Suprapubic skin (tissue), 4 donors: ENCODE results near the gene BSPRY. TPM values are rescaled to one million over a fixed set of nuclear protein-coding genes. Genes with fewer than 3 reads are reported as not detected.
A peak's percentile ranks its signal among the peaks of the same experiment; 100 is the strongest.
"Not testable (repeated sequence)": the region's sequence is repeated elsewhere in the genome, so short reads cannot be mapped to it uniquely, and the experiment has no call there.

Experiments
- DNase-seq, 2 donors: peaks; one replicate each; pipeline ENCODE4 v3.0.0-alpha.2; 2019; ENCODE audit warnings: low spot score in 2 of 2
- H3K27ac ChIP-seq: fragments of 200-600 bp; sonication (generic); one replicate; pipeline ENCODE4 v1.5.1; 2019
- H3K27me3 ChIP-seq: fragments of 200-600 bp; sonication (generic); one replicate; pipeline ENCODE4 v1.5.1; 2019
- H3K36me3 ChIP-seq: fragments of 200-600 bp; sonication (generic); one replicate; pipeline ENCODE4 v1.5.1; 2019
- H3K4me1 ChIP-seq: fragments of 200-600 bp; sonication (generic); one replicate; pipeline ENCODE4 v1.5.1; 2019
- H3K4me3 ChIP-seq: fragments of 200-600 bp; sonication (generic); one replicate; pipeline ENCODE4 v1.5.1; 2019; ENCODE audit warnings: mild to moderate bottlenecking
- H3K9me3 ChIP-seq: fragments of 200-600 bp; sonication (generic); one replicate; pipeline ENCODE4 v1.5.1; 2019
- EP300 ChIP-seq: sonication (generic); formaldehyde crosslinking; IDR thresholded peaks from one replicate; pipeline ENCODE4 v1.6.1; 2017; ENCODE audit warnings: antibody characterized with exemption
- POLR2A ChIP-seq, 2 donors: fragments of 450-650 bp; IDR thresholded peaks; one replicate each; pipeline ENCODE4 v1.6.1; 2017; ENCODE audit warnings: antibody characterized with exemption in 2 of 2, mild to moderate bottlenecking in 2 of 2, moderate library complexity in 2 of 2
- POLR2AphosphoS5 ChIP-seq, 3 donors: sonication (generic); formaldehyde crosslinking; IDR thresholded peaks; one replicate each; pipeline ENCODE4 v1.6.1; 2017; ENCODE audit warnings: antibody characterized with exemption in 3 of 3
- WGBS: methylation state at CpG from one replicate; pipeline ENCODE4 v1.1.5; 2018; 5-methylcytosine and 5-hydroxymethylcytosine counted together
- total RNA-seq, 4 donors: library from RNA; depleted of rRNA; stranded (reverse); fragments of >200 nt; gene quantifications; one replicate each; pipeline ENCODE4 v1.1.0, GENCODE V29; 2016
- TF ChIP-seq, protein P1 (sequence below), 2 donors: fragments of 200-600 bp in 1 of 2; fragments of 450-650 bp in 1 of 2; sonication (generic) in 1 of 2; IDR thresholded peaks; one replicate each; pipeline ENCODE4 v1.5.1; 2016 to 2019; ENCODE audit warnings: antibody characterized with exemption in 2 of 2, mild to moderate bottlenecking in 1 of 2, moderate library complexity in 1 of 2

The BSPRY gene
- total RNA-seq, 4 donors from 2014 or later, result 8.3 to 37.3 (median 30.8) TPM

DNA sequence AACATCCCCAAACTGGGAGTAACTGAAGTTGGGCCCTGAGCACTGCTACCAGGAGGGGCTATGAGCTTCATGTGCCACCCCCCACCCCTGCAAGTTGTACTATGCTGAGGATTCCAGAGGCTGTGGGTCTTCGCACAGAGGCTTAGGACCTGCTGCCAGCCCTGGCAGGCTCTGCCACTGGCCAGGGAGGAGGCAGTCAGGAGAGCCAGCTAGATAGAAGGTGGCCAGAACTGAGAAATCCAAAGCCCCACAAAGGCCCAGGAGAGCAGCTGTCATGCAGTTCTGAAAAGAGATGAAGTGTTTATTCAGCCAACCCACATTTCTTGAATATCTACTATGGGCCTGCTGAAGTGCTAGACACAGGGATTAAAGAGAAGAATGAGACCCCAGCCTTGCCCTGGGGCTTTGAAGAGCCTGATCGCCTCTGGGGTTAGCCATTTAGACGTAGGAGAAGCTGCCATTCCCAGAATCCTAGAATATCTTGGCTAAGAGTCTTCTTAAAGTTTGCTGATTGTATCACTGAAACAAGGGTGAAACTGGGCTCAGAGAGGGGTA lies 50.4 kb downstream of the BSPRY start:
- H3K27me3 ChIP-seq, result no peaks in the 10 kb centered on the region
- TF ChIP-seq EP300 (no peak), POLR2AphosphoS5 (IDR thresholded peaks at IDR 0.05) (no peak), POLR2A (IDR thresholded peaks at IDR 0.05) (no peak)
- TF ChIP-seq, protein P1, sequence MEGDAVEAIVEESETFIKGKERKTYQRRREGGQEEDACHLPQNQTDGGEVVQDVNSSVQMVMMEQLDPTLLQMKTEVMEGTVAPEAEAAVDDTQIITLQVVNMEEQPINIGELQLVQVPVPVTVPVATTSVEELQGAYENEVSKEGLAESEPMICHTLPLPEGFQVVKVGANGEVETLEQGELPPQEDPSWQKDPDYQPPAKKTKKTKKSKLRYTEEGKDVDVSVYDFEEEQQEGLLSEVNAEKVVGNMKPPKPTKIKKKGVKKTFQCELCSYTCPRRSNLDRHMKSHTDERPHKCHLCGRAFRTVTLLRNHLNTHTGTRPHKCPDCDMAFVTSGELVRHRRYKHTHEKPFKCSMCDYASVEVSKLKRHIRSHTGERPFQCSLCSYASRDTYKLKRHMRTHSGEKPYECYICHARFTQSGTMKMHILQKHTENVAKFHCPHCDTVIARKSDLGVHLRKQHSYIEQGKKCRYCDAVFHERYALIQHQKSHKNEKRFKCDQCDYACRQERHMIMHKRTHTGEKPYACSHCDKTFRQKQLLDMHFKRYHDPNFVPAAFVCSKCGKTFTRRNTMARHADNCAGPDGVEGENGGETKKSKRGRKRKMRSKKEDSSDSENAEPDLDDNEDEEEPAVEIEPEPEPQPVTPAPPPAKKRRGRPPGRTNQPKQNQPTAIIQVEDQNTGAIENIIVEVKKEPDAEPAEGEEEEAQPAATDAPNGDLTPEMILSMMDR (IDR thresholded peaks at IDR 0.05), result no peak
- H3K9me3 ChIP-seq, result no peaks in the 10 kb centered on the region
- no peak overlapping the region for H3K4me3 ChIP-seq
- peaks cover 8% of the 10 kb centered on the region for H3K36me3 ChIP-seq
- 68% methylated on average over 3 of the region's 3 CpGs for WGBS
- H3K4me1 ChIP-seq, result peaks cover 41% of the 10 kb centered on the region
- no peak overlapping the region for H3K27ac ChIP-seq
- DNase-seq, result no peak

GRCh38 chr9:113401027-113401792 lies 51.9 kb downstream of the BSPRY start, which contains the start of gene ALAD:
Gene ALAD, minus strand, starts transcription at chr9:113401284. Its CDS starts 7,725 bp downstream, at chr9:113393559.
- WGBS, result 4% methylated on average over 14 of the region's 50 CpGs
- Histone ChIP-seq H3K4me3 (peak within 1 kb of the TSS; percentile 86), H3K27ac (peak within 1 kb of the TSS; percentile 74), H3K4me1 (peaks cover 41% of the 10 kb centered on the region), H3K36me3 (no peaks in the 10 kb centered on the region), H3K27me3 (no peaks in the 10 kb centered on the region), H3K9me3 (no peaks in the 10 kb centered on the region)
- DNase-seq, result peak; percentile 99
- TF ChIP-seq, protein P1 (IDR thresholded peaks at IDR 0.05), result peak; percentile 92 to 97
- TF ChIP-seq POLR2AphosphoS5 (IDR thresholded peaks at IDR 0.05), result peak in 2 of 3 donors; percentile 35 to 69
- no peak for TF ChIP-seq POLR2A (IDR thresholded peaks at IDR 0.05)
- TF ChIP-seq EP300, result no peak

DNA sequence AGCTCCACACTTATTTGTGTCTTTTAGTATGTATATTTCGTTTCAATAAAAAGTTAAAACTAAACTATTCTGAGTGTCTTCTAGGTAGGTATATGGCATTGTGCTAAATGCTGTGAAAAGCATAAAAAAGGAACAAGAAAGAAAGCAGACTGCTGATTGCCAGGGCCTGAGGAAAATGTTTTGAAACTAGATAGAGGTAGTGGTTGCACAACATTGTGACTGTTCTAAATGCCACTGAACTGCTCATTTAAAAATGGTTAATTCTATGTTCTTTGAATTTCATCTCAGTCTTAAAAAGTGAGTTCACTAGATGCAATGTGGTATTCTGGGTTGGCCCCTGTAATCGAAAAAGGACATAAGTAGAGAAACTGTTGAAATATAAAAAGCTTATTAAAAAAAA lies 54.3 kb downstream of the BSPRY start:
- Histone ChIP-seq H3K36me3 (peaks cover 13% of the 10 kb centered on the region), H3K4me3 (no peak overlapping the region), H3K4me1 (peaks cover 46% of the 10 kb centered on the region), H3K27ac (no peak overlapping the region), H3K9me3 (no peaks in the 10 kb centered on the region), H3K27me3 (no peaks in the 10 kb centered on the region)
- no peak for TF ChIP-seq POLR2A (IDR thresholded peaks at IDR 0.05)
- TF ChIP-seq, protein P1 (IDR thresholded peaks at IDR 0.05), result no peak
- no peak for TF ChIP-seq POLR2AphosphoS5 (IDR thresholded peaks at IDR 0.05)
- TF ChIP-seq EP300, result no peak
- 75% methylated on average over 2 of the region's 2 CpGs for WGBS
- DNase-seq, result no peak

DNA sequence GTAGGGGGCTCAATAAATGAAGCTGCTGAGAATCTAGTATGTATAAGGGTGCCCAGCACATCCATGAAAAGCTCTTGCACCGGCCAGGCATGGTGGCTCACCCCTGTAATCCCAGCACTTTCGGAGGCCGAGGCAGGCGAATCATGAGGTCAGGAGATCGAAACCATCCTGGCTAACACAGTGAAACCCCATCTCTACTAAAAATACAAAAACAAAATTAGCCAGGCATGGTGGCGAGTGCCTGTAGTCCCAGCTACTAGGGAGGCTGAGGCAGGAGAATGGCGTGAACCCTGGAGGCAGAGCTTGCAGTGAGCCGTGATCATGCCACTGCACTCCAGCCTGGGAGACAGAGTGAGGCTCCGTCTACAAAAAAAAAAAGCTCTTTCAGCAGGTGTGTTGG lies 57.0 kb downstream of the BSPRY start:
- not testable (repeated sequence) for H3K27me3 ChIP-seq, DNase-seq, H3K9me3 ChIP-seq, H3K4me3 ChIP-seq
- H3K27ac ChIP-seq, result peak overlapping the region; percentile 38
- peaks cover 17% of the 10 kb centered on the region for H3K36me3 ChIP-seq
- H3K4me1 ChIP-seq, result peaks cover 35% of the 10 kb centered on the region
- 85% methylated on average over 9 of the region's 9 CpGs for WGBS

- H3K4me3 ChIP-seq, H3K27me3 ChIP-seq, DNase-seq, H3K9me3 ChIP-seq: not testable (repeated sequence)
- H3K4me1 ChIP-seq, result peaks cover 35% of the 10 kb centered on the region
- peak overlapping the region; percentile 38 for H3K27ac ChIP-seq
- TF ChIP-seq, protein P1 (IDR thresholded peaks at IDR 0.05), result peak; percentile 64 to 82
- 25% methylated on average over 7 of the region's 7 CpGs for WGBS
- H3K36me3 ChIP-seq, result peaks cover 17% of the 10 kb centered on the region
Observed at GRCh38 chr9:113406873-113407511, 57.7 kb downstream of the BSPRY start.
